ENCODE data around the gene PCDH15.

PCDH15 gene

GRCh38 chr10:53771701-53772100 is 1029.3 kb downstream of the PCDH15 start:
- no peak for DNase-seq (ENCODE audit: extremely low read depth, insufficient read length)
- TF ChIP-seq CTCF (IDR thresholded peaks at IDR 0.05; ENCODE audit: insufficient read depth, low read length, poor library complexity, severe bottlenecking), result no peak
- H3K4me3 ChIP-seq (replicated peaks; ENCODE audit: low read depth, low read length), result no peak overlapping the region
- H3K36me3 ChIP-seq (ENCODE audit: control insufficient read depth, insufficient read depth, low read length), result no peaks in the 10 kb centered on the region
- H3K27me3 ChIP-seq (replicated peaks; ENCODE audit: control insufficient read depth, insufficient read depth, low read length), result no peaks in the 10 kb centered on the region

GRCh38 chr10:53770903-53771302 is 1030.1 kb downstream of the PCDH15 start:
- no peaks in the 10 kb centered on the region for H3K27me3 ChIP-seq (replicated peaks; ENCODE audit: control insufficient read depth, insufficient read depth, low read length)
- no peak overlapping the region for H3K4me3 ChIP-seq (replicated peaks; ENCODE audit: low read depth, low read length)
- no peak for TF ChIP-seq CTCF (IDR thresholded peaks at IDR 0.05; ENCODE audit: insufficient read depth, low read length, poor library complexity, severe bottlenecking)
- no peaks in the 10 kb centered on the region for H3K36me3 ChIP-seq (ENCODE audit: control insufficient read depth, insufficient read depth, low read length)
- DNase-seq (ENCODE audit: extremely low read depth, insufficient read length), result no peak

- no peak overlapping the region for H3K4me3 ChIP-seq (replicated peaks; ENCODE audit: low read depth, low read length)
- no peak for TF ChIP-seq CTCF (IDR thresholded peaks at IDR 0.05; ENCODE audit: insufficient read depth, low read length, poor library complexity, severe bottlenecking)
- no peak for DNase-seq (ENCODE audit: extremely low read depth, insufficient read length)
These were observed 1035.7 kb downstream of the PCDH15 start for GRCh38 chr10:53765311-53765710.

GRCh38 chr10:53754596-53755250 is 1046.3 kb downstream of the PCDH15 start:
- DNase-seq (ENCODE audit: extremely low read depth, insufficient read length), result no peak
- no peak overlapping the region for H3K4me3 ChIP-seq (replicated peaks; ENCODE audit: low read depth, low read length)

More at GRCh38 chr10:53765311-53765710, 1035.7 kb downstream of the PCDH15 start:
- H3K27me3 ChIP-seq (replicated peaks; ENCODE audit: control insufficient read depth, insufficient read depth, low read length), result no peaks in the 10 kb centered on the region
- H3K36me3 ChIP-seq (ENCODE audit: control insufficient read depth, insufficient read depth, low read length), result no peaks in the 10 kb centered on the region

More at GRCh38 chr10:53754596-53755250, 1046.3 kb downstream of the PCDH15 start:
- Histone ChIP-seq H3K27me3 (replicated peaks; ENCODE audit: control insufficient read depth, insufficient read depth, low read length) (no peaks in the 10 kb centered on the region), H3K36me3 (ENCODE audit: control insufficient read depth, insufficient read depth, low read length) (no peaks in the 10 kb centered on the region)
- no peak for TF ChIP-seq CTCF (IDR thresholded peaks at IDR 0.05; ENCODE audit: insufficient read depth, low read length, poor library complexity, severe bottlenecking)

All from GM06990 (cell line).